Measurements from ENCODE around the gene CYP1B1.

CYP1B1 gene

GRCh38 chr2:38074764-38075506 is 1.0 kb downstream of the CYP1B1 start:
- no peak for DNase-seq

GRCh38 chr2:38074058-38074763 is 1.7 kb downstream of the CYP1B1 start:
- no peak for DNase-seq

GRCh38 chr2:38073211-38074057 is 2.5 kb downstream of the CYP1B1 start:
- no peak for DNase-seq

- no peak for DNase-seq
Measured at GRCh38 chr2:38070438-38070837, 5.5 kb downstream of the CYP1B1 start.

- no peak for DNase-seq
Measured at GRCh38 chr2:38068234-38068633, 7.7 kb downstream of the CYP1B1 start.

- no peak for DNase-seq
Measured at GRCh38 chr2:38066421-38067115, 9.4 kb downstream of the CYP1B1 start.

GRCh38 chr2:38065502-38066135 is 10.3 kb downstream of the CYP1B1 start:
- DNase-seq = no peak

- DNase-seq = no peak
Measured at GRCh38 chr2:38064801-38065501, 11.0 kb downstream of the CYP1B1 start.

- no peak for DNase-seq
Measured at GRCh38 chr2:38060236-38061018, 15.5 kb downstream of the CYP1B1 start.

- DNase-seq = no peak
Measured at GRCh38 chr2:38057651-38058410, 18.1 kb downstream of the CYP1B1 start.

GRCh38 chr2:38056216-38056615 is 19.7 kb downstream of the CYP1B1 start:
- DNase-seq = no peak

GRCh38 chr2:38045811-38046210 is 30.1 kb downstream of the CYP1B1 start:
- no peak for DNase-seq

GRCh38 chr2:38039121-38039910 is 36.6 kb downstream of the CYP1B1 start:
- no peak for DNase-seq

- DNase-seq = no peak
Measured at GRCh38 chr2:38038682-38039081, 37.3 kb downstream of the CYP1B1 start.

- no peak for DNase-seq
Measured at GRCh38 chr2:38037757-38038621, 38.0 kb downstream of the CYP1B1 start.

GRCh38 chr2:38037325-38037724 is 38.6 kb downstream of the CYP1B1 start:
- DNase-seq = no peak

- DNase-seq = no peak
Measured at GRCh38 chr2:38035968-38036367, 40.0 kb downstream of the CYP1B1 start.

- DNase-seq = no peak
Measured at GRCh38 chr2:38033646-38034045, 42.3 kb downstream of the CYP1B1 start.
